ENCODE data around the gene SNRPD3. TPM values are rescaled to one million over a fixed set of nuclear protein-coding genes. Genes with fewer than 3 reads are reported as not detected.

SNRPD3 gene
- total and polyA plus RNA-seq, 9 of the 15 experiments (the other 6 are each of a cell fraction or from before 2014, with no cell fraction given) = 131 to 366 (median 274) TPM

- no peak; the same call in 1 of the 2 replicates for TF ChIP-seq ZBTB1 (CRISPR knock-in tag; IDR thresholded peaks at IDR 0.05; ENCODE audit: borderline replicate concordance, low read depth)
- no peak for TF ChIP-seq POLR3A (IDR thresholded peaks at IDR 0.05; ENCODE audit: borderline replicate concordance, extremely low read depth, insufficient read depth, insufficient read length)
- TF ChIP-seq ZNF232 (CRISPR knock-in tag; IDR thresholded peaks at IDR 0.05) = no peak
- TF ChIP-seq ILF3 (IDR thresholded peaks at IDR 0.05; ENCODE audit: borderline replicate concordance) = no peak
- TF ChIP-seq TAF9B (IDR thresholded peaks at IDR 0.05; ENCODE audit: partially characterized antibody) = peak; percentile 92
- TF ChIP-seq ZNF347 (CRISPR knock-in tag; IDR thresholded peaks at IDR 0.05; ENCODE audit: low read depth) = no peak
- no peak for TF ChIP-seq HNRNPL (IDR thresholded peaks at IDR 0.05; ENCODE audit: low read depth, low read length)
- TF ChIP-seq ZNF57 (CRISPR knock-in tag; IDR thresholded peaks at IDR 0.05) = no peak
- no peak for TF ChIP-seq USF1 (CRISPR knock-in tag; IDR thresholded peaks at IDR 0.05)
- no peak for TF ChIP-seq PHTF2 (CRISPR knock-in tag; IDR thresholded peaks at IDR 0.05)
- peak; percentile 93 for TF ChIP-seq PKNOX1 (IDR thresholded peaks at IDR 0.05)
- TF ChIP-seq DEAF1 (CRISPR knock-in tag; IDR thresholded peaks at IDR 0.05) = no peak
- no peak for TF ChIP-seq ZNF780A (CRISPR knock-in tag; IDR thresholded peaks at IDR 0.05)
- TF ChIP-seq HINFP (tag; conservative IDR thresholded peaks at IDR 0.05; ENCODE audit: low read depth) = no peak
- TF ChIP-seq SIX5 (IDR thresholded peaks at IDR 0.05; ENCODE audit: borderline replicate concordance in 1 of 2, insufficient read depth in 1 of 2, low read depth in 1 of 2, low read length in 2 of 2) = 0 out of 4 replicates have a peak, but pooled peaks of 1 of the 2 experiments have one; percentile 26
- peak; percentile 81; the same call in 1 of the 2 replicates for TF ChIP-seq MTA3 (IDR thresholded peaks at IDR 0.05; ENCODE audit: borderline replicate concordance)
- TF ChIP-seq ZNF584 (CRISPR knock-in tag; IDR thresholded peaks at IDR 0.05; ENCODE audit: low read depth) = no peak
Observed at GRCh38 chr22:24555165-24556039, at the start of gene SNRPD3 (continued).
